HuH-7.5 (cell line): ENCODE data around the gene CDS1.
"Not testable (repeated sequence)": the region's sequence is repeated elsewhere in the genome, so short reads cannot be mapped to it uniquely, and the experiment has no call there.

Experiments
- DNase-seq: peaks from one replicate; pipeline ENCODE4 v3.0.0; 2011; ENCODE audit warnings: low spot score

Gene CDS1

GRCh38 chr4:84611531-84611930 lies 28.6 kb downstream of the CDS1 start:
- DNase-seq = no peak

DNA sequence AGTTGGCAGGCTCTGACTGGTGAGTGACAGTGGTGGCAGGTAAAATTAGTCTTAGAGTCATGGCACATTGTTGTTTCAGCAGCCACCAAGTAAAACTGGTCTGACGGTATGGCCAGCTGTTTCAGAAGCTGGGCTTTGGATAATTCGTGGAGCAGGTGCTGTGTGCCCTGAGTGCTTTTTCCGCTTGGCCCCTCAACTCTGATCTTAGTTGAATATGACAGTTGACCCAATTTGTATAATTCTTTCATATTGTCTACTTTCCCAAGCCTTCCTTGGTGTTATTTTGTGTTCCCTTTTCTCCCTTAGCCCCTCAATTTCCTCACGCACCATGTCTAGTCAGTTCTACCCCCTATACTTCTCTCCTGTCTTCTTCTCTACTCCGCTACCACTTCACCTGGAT lies 32.0 kb downstream of the CDS1 start:
- DNase-seq = no peak

DNA sequence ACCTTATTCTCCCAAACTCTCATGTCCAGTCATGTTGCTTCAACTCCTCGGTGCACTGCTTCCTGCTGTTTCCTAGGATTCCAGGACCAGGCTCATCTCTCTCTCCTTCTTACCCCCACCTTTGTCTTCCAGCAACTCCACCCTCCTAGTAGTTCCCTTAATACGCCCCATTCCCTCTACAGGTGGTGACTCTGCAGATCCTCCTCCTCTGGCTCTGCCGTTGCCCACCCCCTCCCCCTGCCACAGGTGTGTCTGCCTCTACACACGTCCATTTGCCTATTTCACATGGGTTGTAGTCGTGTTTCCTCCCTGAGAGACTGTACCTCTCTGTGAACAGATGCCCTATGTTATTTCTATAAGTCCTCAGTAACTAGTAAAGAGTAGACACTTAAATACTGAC lies 32.4 kb downstream of the CDS1 start:
- no peak for DNase-seq

DNA sequence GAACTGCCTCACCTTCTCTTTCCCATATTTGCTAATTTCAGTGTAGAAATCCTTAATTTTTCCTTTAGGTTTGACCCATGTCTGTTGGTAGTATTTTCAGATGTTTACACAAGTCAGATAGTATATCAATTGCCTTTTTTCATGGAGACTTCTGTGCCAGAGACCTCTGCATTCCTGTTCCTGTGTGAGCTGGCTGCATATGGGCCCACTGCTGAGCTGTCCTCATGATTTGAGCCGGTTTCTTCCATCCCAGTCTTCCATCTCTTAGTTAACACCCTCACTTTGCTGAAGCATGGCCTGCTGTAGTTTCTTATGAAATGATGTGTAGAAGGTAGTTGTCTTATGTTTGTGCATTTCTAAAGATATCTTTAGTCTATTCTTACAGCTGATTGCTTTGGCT lies 40.0 kb downstream of the CDS1 start:
- no peak for DNase-seq

GRCh38 chr4:84623661-84624060 lies 40.7 kb downstream of the CDS1 start:
- no peak for DNase-seq

GRCh38 chr4:84626673-84627072 lies 43.7 kb downstream of the CDS1 start:
- no peak for DNase-seq

- DNase-seq = no peak
Observed at GRCh38 chr4:84631573-84631972, 48.6 kb downstream of the CDS1 start.

- no peak for DNase-seq
Observed at GRCh38 chr4:84632092-84632491, 49.2 kb downstream of the CDS1 start.

DNA sequence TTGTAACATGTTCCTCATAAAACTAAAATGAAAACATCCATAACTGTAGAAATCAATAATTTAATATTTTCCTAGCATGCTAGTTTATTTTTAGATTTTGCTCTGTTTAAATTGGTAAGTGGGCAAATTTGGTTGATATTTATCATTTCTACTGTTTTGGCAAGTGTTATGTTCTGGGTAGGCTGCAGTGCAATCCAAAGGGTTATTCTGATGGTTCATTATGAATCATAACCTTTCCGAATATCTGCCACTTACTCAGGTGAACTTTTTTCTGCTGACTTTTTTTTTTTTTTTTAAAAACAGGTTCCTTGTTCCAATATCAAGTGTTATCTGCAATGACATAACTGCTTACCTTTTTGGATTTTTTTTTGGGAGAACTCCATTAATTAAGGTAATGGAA lies 52.0 kb downstream of the CDS1 start:
- DNase-seq = no peak

DNA sequence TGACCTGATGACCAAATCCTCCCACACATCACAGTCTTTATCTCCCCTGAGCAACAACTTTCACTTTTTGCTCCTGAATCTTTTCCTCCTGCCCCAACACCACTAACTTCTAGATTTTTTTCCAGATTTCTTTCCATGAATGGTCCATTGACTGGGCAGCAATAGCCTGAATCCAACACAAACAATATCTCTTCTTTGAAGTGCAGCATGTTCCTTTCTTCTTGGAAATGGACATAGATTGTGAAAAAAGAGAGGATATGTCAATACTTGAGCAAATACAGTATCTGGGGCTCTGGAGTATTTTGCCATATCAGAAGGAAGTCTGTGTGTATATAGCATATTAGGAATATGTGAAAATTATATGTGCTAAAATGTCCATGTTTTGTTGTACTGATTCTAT lies 55.2 kb downstream of the CDS1 start:
- DNase-seq = no peak

DNA sequence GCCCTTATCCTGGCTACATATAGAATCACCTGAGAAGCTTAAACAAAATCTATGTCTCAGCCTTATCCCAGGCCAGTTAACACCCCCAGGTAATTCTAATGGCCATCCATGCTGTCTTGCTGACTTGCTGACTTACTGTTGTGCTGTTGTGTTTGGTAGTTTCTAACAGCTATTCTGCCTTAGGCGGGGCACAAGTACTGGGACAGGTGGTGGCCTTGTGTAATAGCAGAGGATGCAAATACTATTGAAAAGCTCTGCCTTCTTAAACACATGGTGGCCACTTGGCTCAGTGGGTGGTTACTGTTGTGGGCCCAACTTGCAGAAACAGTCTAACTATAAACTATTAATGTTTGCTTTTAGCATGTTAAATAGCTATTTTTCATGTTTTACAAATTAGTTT lies 56.2 kb downstream of the CDS1 start:
- DNase-seq = no peak

GRCh38 chr4:84644087-84644486 lies 61.2 kb downstream of the CDS1 start:
- no peak for DNase-seq

DNA sequence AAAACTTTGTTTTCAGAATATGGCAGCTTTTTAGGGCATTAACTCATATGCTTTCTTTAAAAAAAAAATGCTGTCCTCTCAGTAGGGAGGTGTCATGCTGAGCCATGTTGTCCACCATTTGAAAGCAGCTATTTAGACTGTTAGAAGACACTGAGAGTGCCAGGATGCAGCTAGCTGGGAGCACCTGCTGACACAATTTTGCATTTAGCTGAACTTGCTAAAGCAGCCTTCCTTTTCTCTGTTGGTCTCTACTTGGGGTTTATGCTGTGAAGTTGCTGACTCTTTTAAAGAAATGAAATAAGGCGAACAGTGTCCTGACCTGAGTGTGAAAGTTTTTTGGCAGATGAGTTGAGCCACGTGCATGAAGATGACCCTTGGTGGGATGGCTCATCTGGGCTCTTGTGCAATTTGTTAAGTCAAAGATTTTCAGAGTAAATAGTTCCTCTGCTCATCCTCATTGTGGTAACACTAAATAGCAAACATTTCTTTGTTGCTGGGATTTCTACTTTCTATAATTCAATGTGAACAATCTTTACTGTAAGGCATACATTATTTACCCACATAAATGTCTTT lies 64.5 kb downstream of the CDS1 start:
- DNase-seq = no peak

- no peak for DNase-seq
Observed at GRCh38 chr4:84648178-84648577, 65.3 kb downstream of the CDS1 start.

GRCh38 chr4:84648863-84649647 lies 66.1 kb downstream of the CDS1 start:
- no peak for DNase-seq

GRCh38 chr4:84651499-84651898 lies 68.6 kb downstream of the CDS1 start:
- DNase-seq = no peak

DNA sequence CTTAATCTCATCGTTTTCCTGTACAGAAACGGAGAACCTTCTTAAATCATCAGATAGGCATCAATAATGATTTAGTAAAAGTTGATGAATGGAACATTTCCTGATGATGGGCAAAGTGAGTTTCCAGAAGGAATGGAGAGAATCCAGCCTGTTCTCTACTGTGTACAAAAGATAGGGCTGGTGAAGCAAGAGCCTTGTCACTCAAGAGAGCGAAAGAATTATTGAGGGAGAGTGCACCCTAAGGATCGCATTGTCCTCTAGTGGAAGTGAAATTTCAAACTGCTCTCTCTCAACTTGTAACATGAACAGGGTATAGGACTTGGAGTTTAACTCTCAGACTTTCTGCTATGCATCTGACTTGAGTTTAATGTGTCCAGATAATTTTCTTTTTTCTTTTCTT lies 69.6 kb downstream of the CDS1 start:
- no peak for DNase-seq

- no peak for DNase-seq
Observed at GRCh38 chr4:84660606-84661005, 77.7 kb downstream of the CDS1 start.

DNA sequence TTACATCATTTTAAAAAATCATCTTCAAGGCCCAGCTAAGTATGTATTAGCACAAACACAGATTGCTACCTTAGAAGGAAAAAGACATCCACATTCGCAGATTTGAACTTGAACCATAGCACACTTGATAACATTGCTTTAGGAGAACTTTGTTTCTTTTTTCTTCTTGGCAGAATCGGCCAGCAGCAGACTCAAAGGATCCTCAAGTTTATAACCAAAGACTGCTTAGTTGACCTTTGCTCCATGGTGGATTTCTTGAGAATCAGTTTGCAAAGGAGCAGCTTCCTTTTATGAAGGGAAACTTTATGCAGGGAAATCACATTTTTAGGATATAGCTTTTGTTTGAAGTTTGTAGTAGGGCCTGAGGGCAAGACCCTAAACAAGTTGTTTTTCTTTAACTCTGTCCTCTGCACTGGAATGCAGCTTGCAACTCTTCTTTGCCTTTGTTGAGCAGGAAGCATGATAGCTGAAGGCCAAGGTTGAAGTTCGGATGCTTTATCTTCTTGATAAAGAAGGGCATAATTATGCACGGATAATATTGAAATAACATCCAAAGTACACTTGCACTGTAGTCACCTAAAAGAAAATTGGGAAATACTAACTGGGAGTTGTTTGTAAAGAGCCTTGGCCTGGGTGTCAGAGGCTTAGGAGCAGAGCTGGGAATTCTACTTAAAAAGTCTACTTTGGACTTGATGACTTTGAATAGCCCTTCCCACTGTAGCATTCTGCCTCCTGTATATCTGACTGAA lies 78.4 kb downstream of the CDS1 start:
- no peak for DNase-seq

GRCh38 chr4:84664767-84665166 lies 81.8 kb downstream of the CDS1 start:
- not testable (repeated sequence) for DNase-seq

DNA sequence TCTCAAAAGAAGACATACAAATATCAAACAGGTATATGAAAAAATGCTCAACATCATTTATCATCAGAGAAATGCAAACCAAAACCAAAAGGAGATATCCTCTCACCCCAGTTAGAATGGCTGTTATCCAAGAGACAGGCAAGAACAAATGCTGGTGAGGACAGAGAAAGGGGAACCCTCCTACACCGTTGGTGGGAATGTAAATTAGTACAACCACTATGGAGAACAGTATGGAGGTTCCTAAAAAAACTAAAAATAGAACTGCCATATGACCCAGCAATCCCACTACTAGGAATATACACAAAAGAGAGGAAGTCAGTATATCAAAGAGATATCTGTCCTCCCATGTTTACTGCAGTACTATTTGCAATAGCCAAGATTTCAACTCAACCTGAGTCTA lies 83.5 kb downstream of the CDS1 start:
- no peak for DNase-seq

- DNase-seq = no peak
Observed at GRCh38 chr4:84669201-84669600, 86.3 kb downstream of the CDS1 start.

- DNase-seq = no peak
Observed at GRCh38 chr4:84672177-84672576, 89.2 kb downstream of the CDS1 start.
